ENCODE measurements around the gene SLC6A3.

The SLC6A3 gene

GRCh38 chr5:1344975-1345838 is 100.0 kb downstream of the SLC6A3 start, which contains the start of gene CLPTM1L:
Gene CLPTM1L (minus strand): TSS chr5:1345099. CDS start chr5:1344841, 258 bp downstream.
- DNase-seq = peak; percentile 92

GRCh38 chr5:1343931-1344901 is 101.0 kb downstream of the SLC6A3 start:
- DNase-seq = peak; percentile 41

GRCh38 chr5:1343315-1343751 is 101.9 kb downstream of the SLC6A3 start:
- DNase-seq = no peak
